Esophagus squamous epithelium (tissue), 4 donors: ENCODE results near the gene PFDN2.

ENCODE experiments used
- CTCF ChIP-seq, 6 experiments: fragments of 450-650 bp in 4 of 6; fragments of 200-600 bp in 2 of 6; sonication (generic) in 2 of 6; IDR thresholded peaks; one replicate each; pipeline ENCODE4 v1.5.1; 2016 to 2019; ENCODE audit warnings: antibody characterized with exemption in 6 of 6, mild to moderate bottlenecking in 4 of 6, moderate library complexity in 4 of 6
- POLR2A ChIP-seq, 4 donors: fragments of 450-650 bp; IDR thresholded peaks; one replicate each; pipeline ENCODE4 v1.6.1; 2017; ENCODE audit warnings: antibody characterized with exemption in 4 of 4, mild to moderate bottlenecking in 4 of 4, moderate library complexity in 3 of 4

- TF ChIP-seq POLR2A (IDR thresholded peaks at IDR 0.05) (no peak), CTCF (IDR thresholded peaks at IDR 0.05) (no peak)
These were observed 6.7 kb downstream of the PFDN2 start for GRCh38 chr1:161111117-161111516.
